SK-N-MC (cell line): ENCODE measurements around the gene KCNJ15.

Experiments
- EZH2 ChIP-seq: fragments of 200-600 bp; sonication (generic); IDR thresholded peaks from one replicate; pipeline ENCODE4 v1.6.1; 2017; ENCODE audit warnings: antibody characterized with exemption
- FOXP2 ChIP-seq: optimal IDR thresholded peaks from 2 replicates; pipeline ENCODE3; 2011; ENCODE audit warnings: mild to moderate bottlenecking, moderate library complexity; ENCODE audit not compliant: insufficient read depth; ENCODE audit errors: extremely low read length, control extremely low read depth
- POLR2AphosphoS5 ChIP-seq: IDR thresholded peaks from 2 replicates; pipeline ENCODE4 v1.6.1; 2012; ENCODE audit warnings: mild to moderate bottlenecking, low read depth, low read length, borderline replicate concordance

GRCh38 chr21:38350684-38351083 is 93.9 kb downstream of the KCNJ15 start:
- TF ChIP-seq POLR2AphosphoS5, result no peak
- no peak for TF ChIP-seq EZH2
- no peak for TF ChIP-seq FOXP2
